H1 (cell line): ENCODE results near the gene GSC.

Experiments
- CTCF ChIP-seq, 3 experiments: IDR thresholded peaks; 1 replicate in 2 of 3; 2 replicates in 1 of 3; pipeline versions ENCODE4 v1.5.1 to v1.6.1; 2011; ENCODE audit warnings: low read length in 3 of 3, mild to moderate bottlenecking in 3 of 3, inconsistent platforms in 2 of 3, low read depth in 1 of 3, moderate library complexity in 1 of 3; ENCODE audit not compliant: insufficient read depth in 1 of 3; ENCODE audit errors: control extremely low read depth in 1 of 3
- EGR1 ChIP-seq: IDR thresholded peaks from 2 replicates; pipeline ENCODE4 v1.6.1; 2011; ENCODE audit warnings: low read depth, low read length, borderline replicate concordance
- KDM5A ChIP-seq: fragments of 200-600 bp; IDR thresholded peaks from 2 replicates; pipeline ENCODE4 v1.7.1; 2012; ENCODE audit warnings: mild to moderate bottlenecking, low read length, inconsistent platforms, mixed read lengths
- POU5F1 ChIP-seq: IDR thresholded peaks from 2 replicates; pipeline ENCODE4 v1.6.1; 2011; ENCODE audit warnings: low read depth, mild to moderate bottlenecking, low read length, moderate library complexity

- TF ChIP-seq EGR1, result no peak
- TF ChIP-seq CTCF (IDR thresholded peaks at IDR 0.05; ENCODE audit: control extremely low read depth in 1 of 3, insufficient read depth in 1 of 3, low read depth in 1 of 3, low read length in 3 of 3), result no peak
- no peak for TF ChIP-seq KDM5A
- no peak for TF ChIP-seq POU5F1
Measured at GRCh38 chr14:94752591-94753436, 17.1 kb downstream of the GSC start.
